Inferior parietal cortex (tissue), 1 donor: ENCODE data around the gene TMLHE.
"Not testable (repeated sequence)": the region's sequence is repeated elsewhere in the genome, so short reads cannot be mapped to it uniquely, and the experiment has no call there.

Experiments used
- DNase-seq: peaks from one replicate; pipeline ENCODE4 v3.0.0-alpha.2; 2016; ENCODE audit errors: extremely low spot score

The TMLHE gene

GRCh38 chrX:155612312-155613224 lies at the start of gene TMLHE, which contains the start of gene SPRY3:
Gene TMLHE, minus strand, starts transcription at chrX:155612952. Its CDS starts 67,676 bp downstream, at chrX:155545276.
Gene SPRY3, plus strand, starts transcription at chrX:155612586.
- DNase-seq, result peak; percentile 40

GRCh38 chrX:155662282-155662681 lies 49.5 kb upstream of the TMLHE start:
- DNase-seq, result no peak

GRCh38 chrX:155645180-155645579 lies 32.4 kb upstream of the TMLHE start:
- no peak for DNase-seq

GRCh38 chrX:155643240-155643639 lies 30.5 kb upstream of the TMLHE start:
- no peak for DNase-seq

- not testable (repeated sequence) for DNase-seq
Observed at GRCh38 chrX:155641371-155641770, 28.6 kb upstream of the TMLHE start.

GRCh38 chrX:155637714-155638113 lies 25.0 kb upstream of the TMLHE start:
- DNase-seq, result no peak

GRCh38 chrX:155635019-155635418 lies 22.3 kb upstream of the TMLHE start:
- not testable (repeated sequence) for DNase-seq

- no peak for DNase-seq
Observed at GRCh38 chrX:155632431-155633100, 19.8 kb upstream of the TMLHE start.

GRCh38 chrX:155620110-155620509 lies 7.4 kb upstream of the TMLHE start:
- not testable (repeated sequence) for DNase-seq

GRCh38 chrX:155615938-155616337 lies 3.2 kb upstream of the TMLHE start:
- DNase-seq, result no peak

- no peak for DNase-seq
Observed at GRCh38 chrX:155613927-155614559, 1.3 kb upstream of the TMLHE start.

GRCh38 chrX:155611302-155611701 lies 1.4 kb downstream of the TMLHE start:
- DNase-seq, result no peak

GRCh38 chrX:155592981-155593380 lies 19.8 kb downstream of the TMLHE start:
- DNase-seq, result no peak

- no peak for DNase-seq
Observed at GRCh38 chrX:155592331-155592730, 20.4 kb downstream of the TMLHE start.

GRCh38 chrX:155577682-155578081 lies 35.1 kb downstream of the TMLHE start:
- no peak for DNase-seq

GRCh38 chrX:155563099-155563498 lies 49.7 kb downstream of the TMLHE start:
- DNase-seq, result no peak

- DNase-seq, result no peak
Observed at GRCh38 chrX:155544881-155545280, 67.9 kb downstream of the TMLHE start.

GRCh38 chrX:155535866-155536265 lies 76.9 kb downstream of the TMLHE start:
- no peak for DNase-seq

- DNase-seq, result no peak
Observed at GRCh38 chrX:155534800-155535199, 78.0 kb downstream of the TMLHE start.

- not testable (repeated sequence) for DNase-seq
Observed at GRCh38 chrX:155527023-155527422, 85.7 kb downstream of the TMLHE start.

GRCh38 chrX:155514225-155514624 lies 98.5 kb downstream of the TMLHE start:
- DNase-seq, result no peak

GRCh38 chrX:155505296-155505695 lies 107.5 kb downstream of the TMLHE start:
- DNase-seq, result no peak
